ENCODE data around the gene DGKZ.

DGKZ gene

GRCh38 chr11:46326813-46327416 lies 20.3 kb upstream of the DGKZ start:
- no peak for DNase-seq

GRCh38 chr11:46327829-46328228 lies 19.4 kb upstream of the DGKZ start:
- no peak for DNase-seq

GRCh38 chr11:46330154-46330553 lies 17.1 kb upstream of the DGKZ start:
- DNase-seq, result no peak

- DNase-seq, result no peak
These were observed 16.5 kb upstream of the DGKZ start for GRCh38 chr11:46330563-46331281.

- no peak for DNase-seq
These were observed 15.8 kb upstream of the DGKZ start for GRCh38 chr11:46331282-46331984.

DNA sequence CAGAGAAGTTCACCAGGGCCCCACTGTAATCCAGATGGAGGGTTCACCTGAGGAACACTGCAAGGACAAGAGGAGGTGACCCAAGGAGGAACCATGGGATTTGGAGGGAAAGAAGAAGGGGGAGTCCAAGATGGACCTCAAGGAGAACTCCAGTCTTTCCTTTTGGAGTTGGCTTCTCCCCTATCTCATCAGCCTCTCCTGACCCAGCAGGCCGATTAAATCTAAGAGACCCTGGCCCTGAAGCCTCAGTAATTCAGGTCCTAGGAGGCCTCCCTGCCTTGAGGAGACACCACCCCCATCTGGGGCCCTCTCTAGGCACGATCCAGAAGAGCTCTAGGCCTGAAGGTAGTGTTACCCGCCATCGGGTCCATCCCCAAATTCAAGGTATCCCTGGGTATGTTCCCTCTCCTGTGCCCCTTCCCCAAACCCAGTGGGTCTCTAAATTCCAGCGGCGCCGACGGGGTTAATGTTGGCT lies 15.1 kb upstream of the DGKZ start:
- DNase-seq, result no peak

- no peak for DNase-seq
These were observed 14.5 kb upstream of the DGKZ start for GRCh38 chr11:46332568-46333393.

- DNase-seq, result no peak
These were observed 13.8 kb upstream of the DGKZ start for GRCh38 chr11:46333394-46333947.

DNA sequence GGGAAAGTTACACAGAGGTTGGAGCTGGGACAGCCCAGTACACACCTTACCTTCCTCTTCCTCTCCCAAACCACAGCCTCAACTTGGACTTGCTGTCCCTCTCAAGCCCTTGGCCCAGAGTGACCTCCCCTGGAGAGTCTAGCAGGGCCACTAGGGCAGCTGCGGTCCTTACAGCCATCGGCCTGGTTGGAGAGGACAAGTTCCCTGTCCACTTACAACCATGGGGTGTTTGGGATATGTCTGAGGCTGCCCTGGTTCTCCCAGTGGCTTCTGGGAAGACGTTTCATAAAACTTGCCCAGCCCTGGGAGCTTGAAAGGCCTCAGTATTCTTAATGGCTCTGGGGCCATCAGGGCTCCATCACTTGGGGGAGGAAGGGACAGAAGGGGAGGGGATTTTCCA lies 13.1 kb upstream of the DGKZ start:
- DNase-seq, result no peak

GRCh38 chr11:46335271-46335670 lies 12.0 kb upstream of the DGKZ start:
- no peak for DNase-seq

DNA sequence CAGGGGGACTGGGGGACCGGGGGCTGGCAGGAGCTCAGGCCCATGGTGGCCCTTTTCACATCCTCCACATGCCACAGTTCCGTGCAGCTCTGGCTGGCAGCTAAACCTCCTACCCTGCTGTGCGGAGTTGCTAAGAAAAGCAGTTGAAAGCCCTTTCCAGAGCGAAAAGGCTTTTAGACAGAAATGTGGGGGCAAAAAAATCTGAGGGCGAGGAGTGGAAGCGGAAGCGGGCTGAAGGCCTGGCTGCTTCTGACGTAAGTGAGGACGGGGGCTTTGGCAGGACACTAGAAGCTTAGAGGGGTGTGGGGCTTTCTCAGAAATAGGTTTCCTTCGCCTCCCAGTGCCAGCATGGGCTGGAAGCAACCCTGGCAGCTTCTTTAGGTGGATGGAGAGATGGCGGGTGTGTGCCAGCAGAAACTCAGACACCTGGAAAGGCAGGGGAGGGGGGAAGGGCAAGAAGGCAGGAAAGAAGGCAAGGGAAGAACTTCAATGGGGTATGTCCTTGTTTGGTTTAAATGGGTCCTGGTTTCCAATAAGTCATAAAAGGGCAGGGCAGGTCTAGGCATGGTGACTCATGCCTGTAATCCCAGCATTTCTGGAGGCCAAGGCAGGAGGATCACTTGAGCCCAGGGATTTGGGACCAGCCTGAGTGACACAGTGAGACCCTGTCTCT lies 11.2 kb upstream of the DGKZ start:
- DNase-seq, result no peak

- no peak for DNase-seq
These were observed 10.6 kb upstream of the DGKZ start for GRCh38 chr11:46336563-46337180.

- no peak for DNase-seq
These were observed 9.5 kb upstream of the DGKZ start for GRCh38 chr11:46337626-46338345.

DNA sequence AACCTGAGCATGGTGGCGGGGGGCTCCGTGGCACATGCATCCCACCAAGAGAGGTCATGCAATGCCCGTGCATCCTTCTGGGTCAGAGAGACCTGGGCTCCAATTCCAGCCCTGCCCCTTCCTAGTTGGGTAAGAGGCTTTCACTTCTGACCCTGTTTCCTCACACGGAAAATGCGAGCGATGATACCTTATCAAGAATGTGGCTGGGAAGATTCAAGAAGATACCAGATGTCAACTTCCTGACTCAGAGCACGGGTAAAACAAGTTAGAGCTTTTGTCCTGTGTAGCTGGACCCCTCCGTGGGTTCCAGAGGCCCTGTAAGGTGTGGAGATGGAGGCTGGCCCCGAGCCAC lies 8.7 kb upstream of the DGKZ start:
- DNase-seq, result peak; percentile 41

- DNase-seq, result peak; percentile 30
These were observed 8.1 kb upstream of the DGKZ start for GRCh38 chr11:46338988-46339666.

GRCh38 chr11:46339816-46340215 lies 7.4 kb upstream of the DGKZ start:
- no peak for DNase-seq

GRCh38 chr11:46341454-46341853 lies 5.8 kb upstream of the DGKZ start:
- DNase-seq, result no peak

DNA sequence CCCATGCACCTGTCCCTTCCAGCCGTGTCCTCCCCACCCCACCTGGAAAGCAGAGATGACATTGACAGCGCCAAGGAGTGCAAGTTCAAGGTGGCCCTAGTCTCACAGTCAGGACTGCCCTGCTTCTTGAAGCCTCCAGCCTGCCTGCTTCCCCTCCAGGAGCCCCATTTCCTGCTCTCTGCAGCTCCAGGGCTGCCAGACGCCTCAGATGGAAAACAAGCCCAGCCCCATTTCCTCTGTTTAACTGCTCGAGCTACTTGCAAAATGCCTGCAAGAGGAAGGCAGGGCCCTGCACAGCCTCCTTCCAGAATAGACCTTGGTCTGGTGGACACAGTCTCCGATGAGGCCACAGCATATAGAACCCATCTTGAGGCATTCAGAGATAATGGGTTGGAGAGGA lies 5.0 kb upstream of the DGKZ start:
- no peak for DNase-seq

- no peak for DNase-seq
These were observed 3.7 kb upstream of the DGKZ start for GRCh38 chr11:46343520-46343919.

GRCh38 chr11:46345131-46345597 lies 2.1 kb upstream of the DGKZ start:
- DNase-seq, result no peak

Data from EL (cell line).